ENCODE data around the gene HEATR9. TPM values are rescaled to one million over a fixed set of nuclear protein-coding genes. Genes with fewer than 3 reads are reported as not detected.

The HEATR9 gene
- polyA plus RNA-seq, 1 of the 3 experiments (the other 2 are of a cell fraction), result not detected

- WGBS (ENCODE audit: low lambda C conversion rate), result 86% methylated on average over 5 of the region's 5 CpGs
These were observed 52.0 kb downstream of the HEATR9 start for GRCh38 chr17:35816723-35817122.

GRCh38 chr17:35812456-35812855, 56.2 kb downstream of the HEATR9 start:
- ChIA-PET POLR2A (no interaction called here), CTCF (interaction anchor here (0.8 to 13.5 kb wide), 2 partner anchors 16 to 40 kb away, joined by 3 to 809 read pairs; partner anchors contain the start of gene C17orf50)
- H3K4me1 ChIP-seq (ENCODE audit: control insufficient read depth in 1 of 2, insufficient read depth in 2 of 2, low read depth in 1 of 2, low read length in 1 of 2), result peaks cover 6 to 23% of the 10 kb centered on the region in 2 experiments; a peak in 3 of 4 replicates
- H3K36me3 ChIP-seq (replicated peaks in 1 of 2; ENCODE audit: control insufficient read depth in 1 of 2, insufficient read depth in 2 of 2, low read length in 1 of 2), result peaks cover 12 to 16% of the 10 kb centered on the region in 2 experiments
- H3K27ac ChIP-seq (ENCODE audit: low read depth in 2 of 2, low read length in 1 of 2), result no peak overlapping the region
- no peaks in the 10 kb centered on the region for H3K27me3 ChIP-seq (ENCODE audit: insufficient read depth)
- no peak overlapping the region for H3K4me2 ChIP-seq
- WGBS (ENCODE audit: low lambda C conversion rate), result 96% methylated on average over 5 of the region's 5 CpGs
- H3K4me3 ChIP-seq (ENCODE audit: low read depth in 2 of 2, low read length in 1 of 2), result no peak overlapping the region
- no peaks in the 10 kb centered on the region for H3K9me2 ChIP-seq
- no peak overlapping the region for H2AFZ ChIP-seq (ENCODE audit: low read depth)
- TF ChIP-seq MEF2A (IDR thresholded peaks at IDR 0.05; ENCODE audit: borderline replicate concordance, low read depth) (no peak), IRF3 (IDR thresholded peaks at IDR 0.05; ENCODE audit: low read depth, low read length) (no peak), PBX3 (IDR thresholded peaks at IDR 0.05) (no peak)
- H3F3A ChIP-seq (replicated peaks; ENCODE audit: insufficient read depth), result no peaks in the 10 kb centered on the region
- H3K9me3 ChIP-seq, result no peaks in the 10 kb centered on the region
- H3K79me2 ChIP-seq (ENCODE audit: insufficient read depth), result peaks cover 82% of the 10 kb centered on the region
- peaks cover 76% of the 10 kb centered on the region for H4K20me1 ChIP-seq (ENCODE audit: insufficient read depth)
- no peak overlapping the region for H3K9ac ChIP-seq
- DNase-seq, result no peak

More at GRCh38 chr17:35816723-35817122, 52.0 kb downstream of the HEATR9 start:
- CTCF ChIA-PET, result interaction anchor here (0.6 to 6.3 kb wide), 6 partner anchors 17 to 249 kb away, joined by 3 to 62 read pairs (median 4); no protein-coding TSS in a partner anchor
- H3K27ac ChIP-seq (ENCODE audit: low read depth in 2 of 2, low read length in 1 of 2), result no peak overlapping the region
- TF ChIP-seq FOXM1 (IDR thresholded peaks at IDR 0.05; ENCODE audit: low read depth) (no peak), SIN3A (IDR thresholded peaks at IDR 0.05; ENCODE audit: borderline replicate concordance, low read depth, low read length) (no peak), ELF1 (IDR thresholded peaks at IDR 0.05) (no peak), GABPA (IDR thresholded peaks at IDR 0.05; ENCODE audit: low read depth) (no peak), MAX (IDR thresholded peaks at IDR 0.05; ENCODE audit: low read depth) (no peak), SMC3 (IDR thresholded peaks at IDR 0.05; ENCODE audit: low read depth, low read length) (no peak), IRF3 (IDR thresholded peaks at IDR 0.05; ENCODE audit: low read depth, low read length) (no peak), USF1 (IDR thresholded peaks at IDR 0.05; ENCODE audit: borderline replicate concordance, low read depth) (no peak)
- H3K27me3 ChIP-seq (ENCODE audit: insufficient read depth), result no peaks in the 10 kb centered on the region
- H3K36me3 ChIP-seq (replicated peaks in 1 of 2; ENCODE audit: control insufficient read depth in 1 of 2, insufficient read depth in 2 of 2, low read length in 1 of 2), result peaks cover 44 to 53% of the 10 kb centered on the region in 2 experiments
- peaks cover 98% of the 10 kb centered on the region for H3K79me2 ChIP-seq (ENCODE audit: insufficient read depth)
- POLR2A ChIA-PET, result no interaction called here
- no peak overlapping the region for H3K4me2 ChIP-seq
- no peak overlapping the region for H3K4me3 ChIP-seq (ENCODE audit: low read depth in 2 of 2, low read length in 1 of 2)
- H2AFZ ChIP-seq (ENCODE audit: low read depth), result no peak overlapping the region
- no peaks in the 10 kb centered on the region for H3K9me2 ChIP-seq
- H3K4me1 ChIP-seq (ENCODE audit: control insufficient read depth in 1 of 2, insufficient read depth in 2 of 2, low read depth in 1 of 2, low read length in 1 of 2), result peaks cover 6 to 10% of the 10 kb centered on the region in 2 experiments; a peak in 3 of 4 replicates
- no peak overlapping the region for H3K9ac ChIP-seq
- H3F3A ChIP-seq (replicated peaks; ENCODE audit: insufficient read depth), result no peaks in the 10 kb centered on the region
- H4K20me1 ChIP-seq (ENCODE audit: insufficient read depth), result peaks cover 80% of the 10 kb centered on the region
- no peak for DNase-seq
- H3K9me3 ChIP-seq, result no peaks in the 10 kb centered on the region
